ENCODE data around the gene GCSH. TPM values are rescaled to one million over a fixed set of nuclear protein-coding genes. Genes with fewer than 3 reads are reported as not detected.

The GCSH gene
- polyA plus RNA-seq, 1 donor from 2014 or later = 81.8 TPM

GRCh38 chr16:81067166-81067565, 29.0 kb downstream of the GCSH start (continued):
- TF ChIP-seq EZH2 (IDR thresholded peaks at IDR 0.05; ENCODE audit: borderline replicate concordance, insufficient read depth, low read length, poor library complexity, severe bottlenecking) = no peak
- no peak for TF ChIP-seq POLR2AphosphoS5 (IDR thresholded peaks at IDR 0.05)
- TF ChIP-seq RAD21 (conservative IDR thresholded peaks at IDR 0.05) = no peak

- Histone ChIP-seq H3K9ac (ENCODE audit: low read length) (no peak overlapping the region), H3K36me3 (ENCODE audit: insufficient read depth, low read length) (no peaks in the 10 kb centered on the region), H3F3A (ENCODE audit: insufficient read depth, low read length, poor library complexity, severe bottlenecking) (no peaks in the 10 kb centered on the region), H3K9me2 (ENCODE audit: insufficient read depth, low read length) (no peaks in the 10 kb centered on the region), H3K4me3 (ENCODE audit: low read length) (no peak overlapping the region), H3K9me3 (ENCODE audit: low read length) (no peaks in the 10 kb centered on the region), H3K27me3 (ENCODE audit: insufficient read depth, low read depth, low read length) (no peaks in the 10 kb centered on the region), H4K20me1 (ENCODE audit: insufficient read depth) (no peaks in the 10 kb centered on the region), H3K27ac (ENCODE audit: low read length) (no peak overlapping the region), H3K4me2 (ENCODE audit: low read length) (no peak overlapping the region), H2AFZ (ENCODE audit: low read depth, low read length) (no peak overlapping the region), H3K79me2 (replicated peaks; ENCODE audit: insufficient read depth, low read length) (no peaks in the 10 kb centered on the region)
- TF ChIP-seq SMC3 (conservative IDR thresholded peaks at IDR 0.05; ENCODE audit: poor library complexity) (no peak), EP300 (conservative IDR thresholded peaks at IDR 0.05; ENCODE audit: poor library complexity, severe bottlenecking) (no peak), CTCF (IDR thresholded peaks at IDR 0.05; ENCODE audit: poor library complexity, severe bottlenecking) (no peak), TAF1 (IDR thresholded peaks at IDR 0.05; ENCODE audit: low read depth) (no peak), EZH2 (IDR thresholded peaks at IDR 0.05; ENCODE audit: borderline replicate concordance, insufficient read depth, low read length, poor library complexity, severe bottlenecking) (no peak), MXI1 (conservative IDR thresholded peaks at IDR 0.05; ENCODE audit: poor library complexity, severe bottlenecking) (no peak), RAD21 (conservative IDR thresholded peaks at IDR 0.05) (no peak), POLR2AphosphoS5 (IDR thresholded peaks at IDR 0.05) (no peak)
- TF ChIP-seq, protein P1, sequence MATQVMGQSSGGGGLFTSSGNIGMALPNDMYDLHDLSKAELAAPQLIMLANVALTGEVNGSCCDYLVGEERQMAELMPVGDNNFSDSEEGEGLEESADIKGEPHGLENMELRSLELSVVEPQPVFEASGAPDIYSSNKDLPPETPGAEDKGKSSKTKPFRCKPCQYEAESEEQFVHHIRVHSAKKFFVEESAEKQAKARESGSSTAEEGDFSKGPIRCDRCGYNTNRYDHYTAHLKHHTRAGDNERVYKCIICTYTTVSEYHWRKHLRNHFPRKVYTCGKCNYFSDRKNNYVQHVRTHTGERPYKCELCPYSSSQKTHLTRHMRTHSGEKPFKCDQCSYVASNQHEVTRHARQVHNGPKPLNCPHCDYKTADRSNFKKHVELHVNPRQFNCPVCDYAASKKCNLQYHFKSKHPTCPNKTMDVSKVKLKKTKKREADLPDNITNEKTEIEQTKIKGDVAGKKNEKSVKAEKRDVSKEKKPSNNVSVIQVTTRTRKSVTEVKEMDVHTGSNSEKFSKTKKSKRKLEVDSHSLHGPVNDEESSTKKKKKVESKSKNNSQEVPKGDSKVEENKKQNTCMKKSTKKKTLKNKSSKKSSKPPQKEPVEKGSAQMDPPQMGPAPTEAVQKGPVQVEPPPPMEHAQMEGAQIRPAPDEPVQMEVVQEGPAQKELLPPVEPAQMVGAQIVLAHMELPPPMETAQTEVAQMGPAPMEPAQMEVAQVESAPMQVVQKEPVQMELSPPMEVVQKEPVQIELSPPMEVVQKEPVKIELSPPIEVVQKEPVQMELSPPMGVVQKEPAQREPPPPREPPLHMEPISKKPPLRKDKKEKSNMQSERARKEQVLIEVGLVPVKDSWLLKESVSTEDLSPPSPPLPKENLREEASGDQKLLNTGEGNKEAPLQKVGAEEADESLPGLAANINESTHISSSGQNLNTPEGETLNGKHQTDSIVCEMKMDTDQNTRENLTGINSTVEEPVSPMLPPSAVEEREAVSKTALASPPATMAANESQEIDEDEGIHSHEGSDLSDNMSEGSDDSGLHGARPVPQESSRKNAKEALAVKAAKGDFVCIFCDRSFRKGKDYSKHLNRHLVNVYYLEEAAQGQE (IDR thresholded peaks at IDR 0.05; ENCODE audit: borderline replicate concordance) = no peak
These were observed 29.5 kb downstream of the GCSH start for GRCh38 chr16:81066681-81067080.

DNA sequence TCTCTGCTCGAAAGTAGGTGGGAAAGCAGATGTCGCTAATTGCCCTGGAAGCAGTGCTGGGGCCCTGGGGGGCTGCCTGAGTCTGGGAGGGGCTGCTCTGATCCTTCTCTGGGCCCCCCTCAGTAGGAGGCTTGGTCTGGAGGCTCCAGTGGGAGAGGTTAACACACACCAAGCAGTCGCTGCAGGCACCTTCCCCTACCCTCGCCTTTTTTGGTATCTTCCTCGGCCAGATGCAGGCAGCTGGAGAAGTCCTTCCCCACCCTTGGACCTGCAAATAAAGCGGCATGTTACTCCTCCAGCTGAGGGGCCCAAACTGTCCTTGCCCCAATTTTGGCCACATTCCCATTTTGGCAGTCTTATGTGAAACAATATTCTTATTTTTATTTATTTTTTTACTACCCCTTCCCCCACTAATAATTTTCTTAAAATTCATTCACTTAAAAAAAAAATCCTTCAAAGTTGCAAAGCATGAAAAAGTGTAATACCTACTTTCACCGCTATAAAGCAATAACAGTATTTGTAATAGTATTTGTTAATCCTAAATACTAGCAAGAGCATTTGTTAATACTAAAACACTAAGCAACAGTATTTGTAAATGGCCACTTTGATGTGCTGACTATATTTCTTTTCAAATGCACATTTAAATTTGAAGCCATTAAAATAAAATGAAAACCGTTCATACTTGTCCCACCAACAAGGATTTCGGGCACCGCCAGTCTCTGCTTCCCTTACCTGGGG, 34.2 kb downstream of the GCSH start:
- no peaks in the 10 kb centered on the region for H3K27me3 ChIP-seq (ENCODE audit: insufficient read depth, low read depth, low read length)
- H3K27ac ChIP-seq (ENCODE audit: low read length) = no peak overlapping the region
- no peak for TF ChIP-seq TAF1 (IDR thresholded peaks at IDR 0.05; ENCODE audit: low read depth)
- no peak for TF ChIP-seq RAD21 (conservative IDR thresholded peaks at IDR 0.05)
- no peak for TF ChIP-seq EP300 (conservative IDR thresholded peaks at IDR 0.05; ENCODE audit: poor library complexity, severe bottlenecking)
- no peak for TF ChIP-seq CTCF (IDR thresholded peaks at IDR 0.05; ENCODE audit: poor library complexity, severe bottlenecking)
- TF ChIP-seq SMC3 (conservative IDR thresholded peaks at IDR 0.05; ENCODE audit: poor library complexity) = no peak
- no peak for TF ChIP-seq MXI1 (conservative IDR thresholded peaks at IDR 0.05; ENCODE audit: poor library complexity, severe bottlenecking)
- TF ChIP-seq, protein P1 (IDR thresholded peaks at IDR 0.05; ENCODE audit: borderline replicate concordance) = no peak
- no peak for TF ChIP-seq POLR2AphosphoS5 (IDR thresholded peaks at IDR 0.05)
- TF ChIP-seq EZH2 (IDR thresholded peaks at IDR 0.05; ENCODE audit: borderline replicate concordance, insufficient read depth, low read length, poor library complexity, severe bottlenecking) = no peak
- H3K9me2 ChIP-seq (ENCODE audit: insufficient read depth, low read length) = no peaks in the 10 kb centered on the region
- H2AFZ ChIP-seq (ENCODE audit: low read depth, low read length) = no peak overlapping the region
- H3K9me3 ChIP-seq (ENCODE audit: low read length) = no peaks in the 10 kb centered on the region
- H3K9ac ChIP-seq (ENCODE audit: low read length) = no peak overlapping the region
- H3K4me2 ChIP-seq (ENCODE audit: low read length) = no peak overlapping the region
- no peaks in the 10 kb centered on the region for H3F3A ChIP-seq (ENCODE audit: insufficient read depth, low read length, poor library complexity, severe bottlenecking)
- H4K20me1 ChIP-seq (ENCODE audit: insufficient read depth) = no peaks in the 10 kb centered on the region
- no peaks in the 10 kb centered on the region for H3K79me2 ChIP-seq (replicated peaks; ENCODE audit: insufficient read depth, low read length)
- H3K4me3 ChIP-seq (ENCODE audit: low read length) = no peak overlapping the region
- H3K36me3 ChIP-seq (ENCODE audit: insufficient read depth, low read length) = no peaks in the 10 kb centered on the region
